AG04449 (cell line): Measurements from ENCODE around the gene MS4A5.

Experiments used
- CTCF ChIA-PET: fragments of 350-600 bp; formaldehyde crosslinking; extraction: SDS; loops from one replicate; lab custom pipeline; 2021; ENCODE audit warnings: antibody characterized with exemption; lab: Yijun Ruan, JAX
- POLR2A ChIA-PET: fragments of 400-600, 350-600 bp; formaldehyde crosslinking; extraction: SDS; loops from one replicate; lab custom pipeline; 2020; ENCODE audit warnings: antibody characterized with exemption, inconsistent platforms; lab: Yijun Ruan, JAX
- DNase-seq: peaks from one replicate; pipeline ENCODE4 v3.0.0-alpha.2; 2010; ENCODE audit warnings: low read depth, low spot score
- H3K4me3 ChIP-seq: 2 replicates; pipeline ENCODE4 v1.5.1; 2011; ENCODE audit warnings: low read depth, mild to moderate bottlenecking, control low read depth, low read length
- TF ChIP-seq, protein P1 (sequence below): IDR thresholded peaks from one replicate; pipeline ENCODE4 v1.5.1; 2011; ENCODE audit warnings: mild to moderate bottlenecking, moderate library complexity, low read length, control low read depth, inconsistent platforms; ENCODE audit not compliant: insufficient read depth; ENCODE audit errors: missing control alignments

The MS4A5 gene

DNA sequence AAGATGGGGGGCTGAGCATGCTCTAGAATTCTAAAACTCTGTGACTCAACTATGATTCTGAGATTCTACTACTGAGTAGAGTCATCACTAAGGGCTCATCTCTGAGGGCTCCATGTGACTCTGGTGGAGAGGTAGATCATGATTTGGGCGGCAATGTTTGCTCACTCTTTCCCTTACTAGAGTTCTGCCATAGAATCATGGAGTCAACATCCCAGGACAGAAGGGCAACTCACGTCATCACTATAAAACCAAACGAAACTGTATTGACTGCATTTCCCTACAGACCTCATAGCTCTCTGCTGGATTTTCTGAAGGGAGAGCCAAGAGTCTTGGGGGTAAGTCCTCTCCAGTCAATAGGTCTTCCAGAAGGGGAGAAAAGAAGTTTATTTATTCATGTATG is 33.0 kb upstream of the MS4A5 start, which contains the start of gene MS4A14:
MS4A14 (plus strand) TSS at position 78 of the 400 bp plus-strand sequence; CDS start at position 198, 120 bp downstream.
- DNase-seq, result no peak
- TF ChIP-seq, protein P1, sequence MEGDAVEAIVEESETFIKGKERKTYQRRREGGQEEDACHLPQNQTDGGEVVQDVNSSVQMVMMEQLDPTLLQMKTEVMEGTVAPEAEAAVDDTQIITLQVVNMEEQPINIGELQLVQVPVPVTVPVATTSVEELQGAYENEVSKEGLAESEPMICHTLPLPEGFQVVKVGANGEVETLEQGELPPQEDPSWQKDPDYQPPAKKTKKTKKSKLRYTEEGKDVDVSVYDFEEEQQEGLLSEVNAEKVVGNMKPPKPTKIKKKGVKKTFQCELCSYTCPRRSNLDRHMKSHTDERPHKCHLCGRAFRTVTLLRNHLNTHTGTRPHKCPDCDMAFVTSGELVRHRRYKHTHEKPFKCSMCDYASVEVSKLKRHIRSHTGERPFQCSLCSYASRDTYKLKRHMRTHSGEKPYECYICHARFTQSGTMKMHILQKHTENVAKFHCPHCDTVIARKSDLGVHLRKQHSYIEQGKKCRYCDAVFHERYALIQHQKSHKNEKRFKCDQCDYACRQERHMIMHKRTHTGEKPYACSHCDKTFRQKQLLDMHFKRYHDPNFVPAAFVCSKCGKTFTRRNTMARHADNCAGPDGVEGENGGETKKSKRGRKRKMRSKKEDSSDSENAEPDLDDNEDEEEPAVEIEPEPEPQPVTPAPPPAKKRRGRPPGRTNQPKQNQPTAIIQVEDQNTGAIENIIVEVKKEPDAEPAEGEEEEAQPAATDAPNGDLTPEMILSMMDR, result no peak
- ChIA-PET CTCF (no interaction called here), POLR2A (no interaction called here)
- no peak within 1 kb of the TSS for H3K4me3 ChIP-seq

DNA sequence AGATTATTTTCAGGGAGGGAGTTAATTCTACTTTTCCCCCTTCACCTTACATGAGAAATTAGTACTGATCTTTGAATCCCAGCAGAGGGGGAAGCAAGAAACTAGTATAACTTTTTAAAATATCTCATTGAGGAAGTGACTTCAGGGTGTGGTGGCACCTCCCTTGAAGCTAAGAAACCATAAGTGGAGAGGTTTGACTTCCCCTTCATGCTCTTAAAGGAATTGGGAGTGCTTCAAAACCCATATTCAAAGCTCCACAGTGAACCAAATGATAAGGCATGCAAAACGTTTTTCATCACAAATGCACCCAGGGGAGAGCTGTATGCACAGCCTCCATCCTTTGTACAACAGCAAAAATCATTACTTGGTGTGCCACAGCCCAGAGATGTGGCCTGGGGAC is 32.6 kb upstream of the MS4A5 start:
- TF ChIP-seq, protein P1, result no peak
- H3K4me3 ChIP-seq, result no peak overlapping the region
- DNase-seq, result no peak
- ChIA-PET POLR2A (no interaction called here), CTCF (no interaction called here)

DNA sequence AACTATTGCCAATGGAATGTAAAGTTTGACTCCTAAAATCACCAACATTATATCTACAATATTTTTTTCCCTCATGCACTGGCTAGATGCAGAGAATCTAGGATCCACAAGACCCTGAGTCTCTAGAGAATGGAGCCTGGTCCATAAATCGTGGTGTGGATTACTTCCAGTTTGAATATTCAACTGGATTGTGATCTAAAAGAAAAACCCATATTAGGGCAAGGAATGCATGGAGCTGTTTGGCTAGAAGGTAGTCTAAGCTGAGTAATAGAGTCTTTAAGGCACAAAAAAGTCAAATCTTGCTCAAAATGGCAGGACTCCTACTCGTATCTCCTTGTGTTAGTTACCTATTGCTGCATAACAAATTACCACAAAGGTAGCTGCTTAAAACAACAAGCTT is 9.4 kb upstream of the MS4A5 start:
- no peak for DNase-seq
- ChIA-PET POLR2A (no interaction called here), CTCF (no interaction called here)
- H3K4me3 ChIP-seq, result no peak overlapping the region
- TF ChIP-seq, protein P1, result no peak

DNA sequence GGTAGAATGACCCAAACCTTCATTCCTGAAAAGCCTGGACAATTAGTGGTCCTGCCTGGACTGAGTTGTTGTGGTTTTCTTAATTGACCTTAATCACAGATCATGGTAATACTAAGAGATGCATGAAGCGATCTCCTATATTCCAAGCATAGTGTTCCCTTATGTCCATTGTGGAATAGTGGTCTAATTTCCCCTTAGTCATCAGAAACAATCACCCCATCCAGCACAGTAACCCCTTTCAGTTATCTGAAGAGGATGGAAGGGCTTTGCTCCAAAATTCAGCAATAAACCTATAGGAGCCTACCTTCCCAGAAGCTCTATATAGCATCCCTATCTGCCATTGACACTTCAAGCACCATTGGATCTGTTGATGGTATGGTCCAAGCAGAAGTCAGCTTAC is 6.8 kb upstream of the MS4A5 start:
- H3K4me3 ChIP-seq, result no peak overlapping the region
- ChIA-PET POLR2A (no interaction called here), CTCF (no interaction called here)
- TF ChIP-seq, protein P1, result no peak
- no peak for DNase-seq

DNA sequence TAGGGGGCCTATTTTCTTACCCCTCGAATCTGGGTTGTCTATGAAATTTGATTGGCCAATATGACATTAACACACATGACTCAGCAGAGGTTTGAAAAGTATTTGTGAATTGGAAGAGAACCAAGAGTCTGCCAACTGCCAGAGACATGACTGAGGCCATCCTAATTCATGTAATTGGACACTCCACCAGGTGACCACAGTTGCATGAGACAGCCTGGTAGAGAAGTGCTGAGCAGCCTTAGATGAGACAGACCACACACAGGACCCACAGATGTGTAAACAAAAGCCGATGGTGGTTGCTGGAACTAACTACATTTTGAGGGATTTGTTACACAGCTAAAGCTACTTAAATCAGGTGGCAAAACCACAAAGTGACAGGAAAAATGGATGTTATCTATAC is 855 bp upstream of the MS4A5 start:
- DNase-seq, result no peak
- ChIA-PET POLR2A (no interaction called here), CTCF (no interaction called here)
- no peak overlapping the region for H3K4me3 ChIP-seq
- TF ChIP-seq, protein P1, result no peak

DNA sequence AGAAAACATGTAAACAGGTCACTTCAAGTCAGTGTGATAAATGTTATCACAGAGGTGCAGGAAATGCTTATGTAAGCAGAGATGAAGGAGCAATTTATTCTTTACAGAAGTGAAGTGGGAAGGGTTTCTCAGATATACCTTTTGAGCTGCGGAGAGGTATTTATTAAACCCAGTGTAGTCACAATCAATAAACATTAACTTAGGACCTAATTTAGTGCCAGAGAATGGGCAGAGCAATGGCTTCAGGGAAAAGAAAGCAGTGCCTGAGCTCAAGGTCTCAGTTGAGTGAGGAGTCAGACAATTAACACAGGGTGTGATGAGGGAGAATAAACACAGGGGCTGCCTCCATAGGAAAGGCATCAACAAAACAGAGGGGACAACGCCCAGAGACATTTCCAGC is 1.9 kb downstream of the MS4A5 start:
- no peak for DNase-seq
- CTCF ChIA-PET, result no interaction called here
- TF ChIP-seq, protein P1, result no peak
- POLR2A ChIA-PET, result no interaction called here
- no peak overlapping the region for H3K4me3 ChIP-seq
